ENCODE data around the gene INKA2.

INKA2 gene

GRCh38 chr1:111739194-111739924 lies at the start of gene INKA2:
TSS of gene INKA2 (minus strand) at chr1:111739395. CDS start at chr1:111739242, 153 bp downstream.
- peak; percentile 55 for DNase-seq

GRCh38 chr1:111786669-111787207 lies 47.5 kb upstream of the INKA2 start:
- no peak for DNase-seq

- DNase-seq: no peak
Observed at GRCh38 chr1:111784273-111784901, 45.2 kb upstream of the INKA2 start.

DNA sequence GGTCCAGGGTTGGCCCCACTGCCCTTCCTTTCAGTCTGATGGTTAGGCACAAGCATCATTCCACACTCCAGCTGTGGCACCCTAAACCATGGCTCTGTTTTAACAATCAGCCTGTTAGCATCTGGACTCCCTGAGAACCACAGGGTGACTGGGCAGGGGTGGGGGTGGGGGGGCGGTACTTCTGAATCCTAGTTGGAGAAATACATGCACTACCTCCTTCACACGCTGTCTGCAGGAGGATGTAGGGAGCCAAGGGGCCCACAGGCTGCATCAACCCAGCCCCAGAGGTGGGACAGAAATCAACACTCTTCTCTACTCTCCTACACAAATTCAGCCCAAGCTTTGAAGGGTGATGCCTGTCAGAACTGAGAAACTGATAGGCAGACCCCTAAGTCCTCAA lies 40.4 kb upstream of the INKA2 start:
- DNase-seq: no peak

GRCh38 chr1:111778541-111779051 lies 39.4 kb upstream of the INKA2 start:
- DNase-seq: no peak

- DNase-seq: no peak
Observed at GRCh38 chr1:111778066-111778465, 38.9 kb upstream of the INKA2 start.

DNA sequence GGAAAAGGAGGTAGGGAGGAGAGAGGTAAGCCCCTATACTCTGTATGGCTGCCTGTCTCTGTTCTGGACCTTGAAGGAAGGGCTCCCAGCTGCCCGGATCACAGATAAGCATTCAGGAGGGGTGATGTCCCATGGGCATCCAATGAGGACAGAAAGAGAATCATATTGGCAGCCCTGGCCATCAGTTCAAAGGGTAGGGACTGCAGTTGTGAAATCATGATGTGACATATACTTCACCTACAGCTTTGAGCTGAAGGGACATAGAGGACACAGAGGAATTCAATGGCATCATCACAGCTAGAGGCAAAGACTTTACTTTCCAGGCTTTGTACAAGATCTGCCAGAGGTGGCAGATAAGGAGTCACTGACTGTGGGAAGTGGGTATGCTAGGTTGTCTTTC lies 38.1 kb upstream of the INKA2 start:
- DNase-seq: no peak

- DNase-seq: no peak
Observed at GRCh38 chr1:111776861-111777260, 37.7 kb upstream of the INKA2 start.

DNA sequence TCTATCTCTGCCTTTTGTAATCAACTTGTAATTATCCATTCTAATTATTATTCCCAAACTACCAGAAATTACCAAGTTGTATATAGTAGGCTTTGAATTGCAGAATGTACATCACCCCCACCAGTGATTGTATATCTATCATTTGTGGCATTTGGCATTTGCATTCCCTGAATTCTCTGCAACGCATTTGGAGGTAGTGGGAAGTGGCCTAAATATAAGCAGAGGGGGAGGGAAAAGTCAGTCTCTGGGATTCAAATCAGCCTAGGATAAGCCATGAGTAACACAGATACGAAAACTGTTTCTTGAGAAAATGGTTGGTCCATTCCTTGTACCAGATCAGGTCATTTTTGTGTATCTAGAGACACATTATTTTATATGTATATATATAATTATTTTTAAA lies 37.2 kb upstream of the INKA2 start:
- DNase-seq: no peak

DNA sequence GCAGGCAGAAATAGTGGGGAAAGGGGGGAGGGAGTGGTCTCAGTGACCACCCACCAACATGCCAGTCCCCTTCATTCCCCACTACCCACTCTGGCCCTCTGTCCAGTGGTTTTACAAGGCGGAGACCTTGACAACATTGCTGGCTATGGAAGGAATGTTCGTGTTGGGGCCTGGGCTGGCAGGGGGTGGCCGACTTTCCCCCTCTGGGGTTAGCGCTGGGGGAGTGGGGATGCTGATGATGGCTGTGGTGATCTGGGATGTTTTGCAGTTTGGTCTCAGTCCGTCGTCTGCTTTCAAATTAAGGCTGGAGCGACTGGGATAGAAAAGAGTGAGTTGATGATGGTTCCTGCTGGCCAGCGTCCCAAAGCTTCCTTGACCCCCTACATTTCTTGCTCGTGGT lies 36.8 kb upstream of the INKA2 start:
- no peak for DNase-seq

DNA sequence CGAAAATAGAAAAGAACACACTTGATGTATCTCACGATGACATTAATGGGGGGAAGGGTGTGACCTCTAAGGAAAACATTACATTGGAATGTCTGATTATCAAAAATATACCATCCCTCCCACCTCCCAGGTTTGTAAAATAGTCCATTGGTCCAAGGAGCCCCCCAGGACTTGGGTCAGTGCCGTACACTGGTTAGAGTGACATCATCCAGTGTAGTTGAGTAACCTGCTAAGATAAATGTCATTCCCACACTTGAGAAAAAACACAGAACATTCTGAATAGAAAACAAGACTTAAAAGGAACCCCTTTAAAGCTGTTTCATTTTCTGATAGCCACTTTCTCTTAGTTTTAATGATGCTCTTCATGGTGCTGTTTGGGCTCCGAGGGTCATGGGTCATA lies 31.7 kb upstream of the INKA2 start:
- DNase-seq: no peak

- DNase-seq: no peak
Observed at GRCh38 chr1:111769517-111770146, 30.4 kb upstream of the INKA2 start.

GRCh38 chr1:111768625-111769024 lies 29.4 kb upstream of the INKA2 start:
- DNase-seq: no peak

- no peak for DNase-seq
Observed at GRCh38 chr1:111768023-111768422, 28.8 kb upstream of the INKA2 start.

DNA sequence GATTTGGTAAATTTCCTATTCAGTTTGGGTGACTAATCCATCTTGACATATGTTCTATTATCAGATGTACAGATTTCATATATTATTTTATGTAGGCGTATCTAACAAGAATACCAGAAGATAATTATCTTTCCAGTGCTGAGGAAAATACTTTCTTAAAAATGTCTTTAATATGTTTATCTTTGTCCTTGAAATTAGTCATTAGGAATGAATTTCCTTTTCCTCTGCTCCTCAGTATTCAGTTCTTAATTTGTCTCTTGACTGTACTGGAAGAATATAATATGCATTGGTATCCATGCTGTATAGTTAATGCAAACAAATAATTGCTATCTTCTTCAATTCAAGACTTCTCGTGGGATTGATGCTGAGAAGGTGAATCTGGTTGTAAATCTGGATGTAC lies 23.1 kb upstream of the INKA2 start:
- DNase-seq: no peak

DNA sequence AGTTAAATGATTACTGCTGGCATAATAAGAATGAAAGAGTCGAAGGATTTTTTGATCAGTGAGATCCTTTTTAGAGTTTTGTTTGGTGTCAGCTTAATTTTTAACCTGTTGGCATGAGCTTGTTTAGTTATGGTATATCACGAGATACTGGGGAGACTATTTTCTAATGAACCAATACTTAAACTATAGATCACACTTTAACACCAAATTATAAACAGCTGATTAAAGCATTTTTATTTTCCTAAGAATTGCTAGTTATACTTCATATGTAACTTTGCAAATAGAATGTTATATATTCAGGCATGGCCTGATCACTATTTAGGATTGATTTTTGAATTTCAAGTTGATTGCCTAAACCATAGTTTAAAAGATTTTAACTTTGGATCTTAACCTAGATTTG lies 22.5 kb upstream of the INKA2 start:
- no peak for DNase-seq

DNA sequence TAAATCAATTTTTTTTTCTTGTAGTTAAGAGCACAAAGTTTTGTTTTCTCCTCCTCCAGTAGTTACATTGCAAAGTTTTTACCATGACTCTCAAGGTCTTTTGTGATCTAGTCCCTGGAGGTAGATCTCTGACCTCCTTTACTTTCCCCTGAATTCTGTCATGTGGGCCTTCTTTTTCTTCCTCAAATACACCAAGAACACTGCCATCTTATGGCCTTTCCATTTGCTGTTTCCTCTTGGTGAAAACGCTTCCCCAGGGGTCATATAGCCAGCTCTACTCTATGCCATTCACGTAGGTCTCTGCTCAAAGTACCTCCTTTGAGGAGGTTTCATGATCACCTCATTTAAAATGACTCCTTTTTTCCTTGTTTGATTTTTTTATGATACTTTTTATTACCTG lies 19.2 kb upstream of the INKA2 start:
- DNase-seq: no peak

DNA sequence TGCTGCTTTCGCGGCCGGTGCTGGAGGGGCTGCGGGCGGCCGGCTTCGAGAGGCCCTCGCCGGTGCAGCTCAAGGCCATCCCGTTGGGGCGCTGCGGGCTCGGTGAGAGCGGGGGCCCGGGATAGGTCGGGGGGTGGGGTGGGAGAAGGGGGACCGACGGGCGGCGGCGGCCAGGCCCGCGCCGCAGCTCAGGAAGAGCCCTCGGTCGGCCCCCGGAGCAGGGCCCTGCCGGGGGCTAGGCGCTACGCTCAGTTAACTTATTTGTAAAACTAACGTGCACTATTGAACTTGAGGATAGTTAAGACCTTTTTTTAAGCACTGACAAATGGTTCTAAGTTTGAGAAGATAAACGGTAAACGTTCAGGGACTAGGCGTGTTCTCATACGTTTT lies 16.9 kb upstream of the INKA2 start:
- DNase-seq: no peak

DNA sequence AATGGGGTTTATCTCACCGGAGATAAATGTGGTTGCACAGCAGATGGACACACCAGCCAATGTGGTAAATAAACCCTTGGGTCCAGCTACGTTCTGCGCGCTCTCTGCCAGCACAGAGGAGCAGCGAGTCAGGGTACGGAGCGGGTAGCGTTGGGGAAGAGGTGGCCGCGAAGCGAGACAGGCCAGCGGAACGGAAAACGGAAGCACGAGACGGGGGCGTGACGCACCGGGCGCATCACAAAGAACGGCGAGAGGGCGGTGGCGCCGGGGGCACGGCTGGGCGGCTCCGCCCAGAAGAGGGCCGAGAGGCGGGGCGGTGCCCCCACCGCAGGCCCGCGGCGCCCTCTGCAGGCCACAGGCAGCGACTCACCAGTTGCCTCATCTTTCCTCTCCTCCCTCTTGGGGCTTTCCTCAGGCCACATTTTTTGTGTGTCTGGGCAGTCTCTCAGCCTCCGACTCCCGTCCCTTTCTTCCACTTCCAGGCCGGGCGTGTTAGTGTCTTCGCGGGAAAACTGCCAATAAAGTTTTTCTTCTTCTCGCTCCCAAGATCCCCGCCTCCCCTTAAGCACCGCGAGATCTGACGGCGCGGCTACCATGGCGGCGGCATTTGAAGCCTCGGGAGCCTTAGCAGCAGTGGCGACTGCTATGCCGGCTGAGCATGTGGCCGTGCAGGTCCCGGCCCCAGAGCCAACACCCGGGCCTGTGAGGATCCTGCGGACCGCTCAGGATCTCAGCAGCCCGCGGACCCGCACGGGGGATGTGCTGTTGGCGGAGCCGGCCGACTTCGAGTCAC lies 16.3 kb upstream of the INKA2 start, which contains the start of gene DDX20:
DDX20 (plus strand) TSS at position 571 of the 793 bp plus-strand sequence; CDS start at position 595, 24 bp downstream.
- peak; percentile 65 for DNase-seq

DNA sequence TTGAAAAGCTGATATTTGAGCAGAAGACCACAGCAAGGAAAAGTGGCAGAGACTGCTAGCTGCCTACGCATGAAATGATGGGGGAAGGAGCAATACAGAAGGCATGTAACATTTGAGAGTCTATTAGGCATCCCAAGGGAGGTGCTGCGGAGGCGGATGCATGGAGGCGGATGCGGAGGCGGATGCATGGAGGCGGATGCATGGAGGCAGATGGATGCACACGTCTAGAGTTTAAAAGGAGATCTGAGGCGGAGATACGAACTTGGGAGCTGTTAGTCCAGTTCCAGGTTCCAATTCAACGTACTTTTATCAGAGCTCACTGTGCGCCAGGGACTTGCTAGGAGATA lies 15.8 kb upstream of the INKA2 start:
- no peak for DNase-seq

- no peak for DNase-seq
Observed at GRCh38 chr1:111751906-111752575, 12.8 kb upstream of the INKA2 start.

- DNase-seq: no peak
Observed at GRCh38 chr1:111750856-111751255, 11.7 kb upstream of the INKA2 start.

Data from 8988T (cell line).